22Rv1 (cell line): ENCODE measurements around the gene FIBIN.
"Not testable (repeated sequence)": the region's sequence is repeated elsewhere in the genome, so short reads cannot be mapped to it uniquely, and the experiment has no call there.

ENCODE experiments used
- H3K27ac ChIP-seq: fragments of 450-650 bp; 2 replicates; pipeline ENCODE4 v1.5.1; 2017
- CTCF ChIP-seq: fragments of 450-650 bp; IDR thresholded peaks from 2 replicates; pipeline ENCODE4 v1.5.1; 2017; ENCODE audit warnings: mild to moderate bottlenecking
- ZFX ChIP-seq: fragments of 450-650 bp; IDR thresholded peaks from 2 replicates; pipeline ENCODE4 v1.6.1; 2017; ENCODE audit warnings: antibody characterized with exemption, borderline replicate concordance

FIBIN gene

GRCh38 chr11:26963764-26964163 is 30.1 kb upstream of the FIBIN start:
- H3K27ac ChIP-seq: no peak overlapping the region
- TF ChIP-seq CTCF (no peak), ZFX (no peak)

GRCh38 chr11:26964339-26964738 is 29.6 kb upstream of the FIBIN start:
- no peak overlapping the region for H3K27ac ChIP-seq
- TF ChIP-seq ZFX: no peak
- no peak for TF ChIP-seq CTCF

- not testable (repeated sequence) for H3K27ac ChIP-seq
Observed at GRCh38 chr11:26964847-26965485, 28.9 kb upstream of the FIBIN start.

GRCh38 chr11:26971961-26972360 is 22.0 kb upstream of the FIBIN start:
- no peak overlapping the region for H3K27ac ChIP-seq
- no peak for TF ChIP-seq ZFX
- no peak for TF ChIP-seq CTCF

GRCh38 chr11:26974069-26974783 is 19.7 kb upstream of the FIBIN start:
- H3K27ac ChIP-seq: no peak overlapping the region
- TF ChIP-seq CTCF (no peak), ZFX (no peak)

- H3K27ac ChIP-seq: no peak overlapping the region
Observed at GRCh38 chr11:26974996-26975395, 18.9 kb upstream of the FIBIN start.

GRCh38 chr11:26976389-26976788 is 17.5 kb upstream of the FIBIN start:
- TF ChIP-seq ZFX (no peak), CTCF (no peak)
- H3K27ac ChIP-seq: no peak overlapping the region

More at GRCh38 chr11:26974996-26975395, 18.9 kb upstream of the FIBIN start:
- no peak for TF ChIP-seq ZFX
- TF ChIP-seq CTCF: no peak

- not testable (repeated sequence) for H3K27ac ChIP-seq
Observed at GRCh38 chr11:26977209-26977608, 16.7 kb upstream of the FIBIN start.
